Measurements from ENCODE around the gene EVC.
"Not testable (repeated sequence)": the region's sequence is repeated elsewhere in the genome, so short reads cannot be mapped to it uniquely, and the experiment has no call there.

EVC gene

GRCh38 chr4:5795580-5795979 is 84.6 kb downstream of the EVC start:
- no peak for DNase-seq

DNA sequence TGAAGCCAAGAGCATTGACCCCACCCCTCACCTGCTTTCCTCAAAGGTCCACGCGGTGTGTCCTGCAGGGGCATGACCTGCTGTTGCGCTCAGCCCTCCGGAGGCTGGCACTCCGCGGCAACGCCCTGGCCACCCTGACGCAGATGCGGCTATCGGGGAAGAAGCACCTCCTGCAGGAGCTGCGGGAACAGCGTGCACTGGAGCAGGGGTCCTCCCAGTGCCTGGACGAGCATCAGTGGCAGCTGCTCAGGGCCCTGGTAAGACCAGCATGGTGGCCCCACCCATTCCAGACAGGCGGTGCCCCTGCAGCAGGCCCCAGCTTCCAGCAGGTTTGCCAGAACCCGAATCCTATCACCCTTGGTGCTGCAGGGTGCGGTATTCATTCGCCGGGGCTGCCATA is 86.0 kb downstream of the EVC start:
- DNase-seq = no peak

DNA sequence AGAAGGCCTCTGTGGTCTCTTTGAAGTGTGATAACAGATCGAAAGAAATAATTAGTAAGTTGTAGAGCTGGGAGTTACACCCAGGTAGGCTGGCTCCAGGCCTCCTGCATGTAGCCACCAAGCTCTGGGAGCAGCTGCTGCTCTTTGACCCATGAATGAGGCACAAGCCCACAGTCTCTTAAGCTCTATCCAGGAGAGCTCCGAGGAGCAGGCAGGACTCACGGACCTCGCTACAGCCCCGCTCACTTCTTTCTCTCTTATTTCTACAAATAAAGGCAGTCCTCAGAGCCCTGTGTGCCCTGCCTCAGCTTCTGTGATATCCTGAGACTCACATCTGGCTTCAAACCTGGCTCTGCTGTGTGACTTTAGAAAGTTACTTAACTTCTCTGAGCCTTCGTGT is 86.9 kb downstream of the EVC start:
- DNase-seq = no peak

GRCh38 chr4:5798462-5798861 is 87.5 kb downstream of the EVC start:
- DNase-seq = no peak

DNA sequence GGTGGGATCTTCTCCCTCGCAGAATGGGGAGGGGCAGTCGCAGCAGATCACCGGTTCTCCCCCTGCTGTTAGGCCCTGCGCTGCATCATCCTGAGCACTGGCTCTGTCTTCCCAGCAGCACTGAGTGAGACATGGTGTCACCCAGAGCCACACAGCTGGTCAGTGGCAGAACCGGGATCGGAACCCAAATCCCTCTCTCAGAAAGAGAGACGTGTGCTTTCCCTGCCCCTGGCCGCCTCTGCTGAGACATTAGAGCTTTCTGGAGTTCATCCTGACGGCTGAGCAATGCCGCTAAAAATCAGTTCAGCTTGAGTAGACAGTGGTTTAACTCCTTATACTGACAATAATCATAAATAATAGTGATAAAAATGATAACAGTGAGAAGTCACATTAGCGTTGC is 87.9 kb downstream of the EVC start:
- DNase-seq = no peak

- DNase-seq = no peak
Observed at GRCh38 chr4:5799406-5799805, 88.4 kb downstream of the EVC start.

DNA sequence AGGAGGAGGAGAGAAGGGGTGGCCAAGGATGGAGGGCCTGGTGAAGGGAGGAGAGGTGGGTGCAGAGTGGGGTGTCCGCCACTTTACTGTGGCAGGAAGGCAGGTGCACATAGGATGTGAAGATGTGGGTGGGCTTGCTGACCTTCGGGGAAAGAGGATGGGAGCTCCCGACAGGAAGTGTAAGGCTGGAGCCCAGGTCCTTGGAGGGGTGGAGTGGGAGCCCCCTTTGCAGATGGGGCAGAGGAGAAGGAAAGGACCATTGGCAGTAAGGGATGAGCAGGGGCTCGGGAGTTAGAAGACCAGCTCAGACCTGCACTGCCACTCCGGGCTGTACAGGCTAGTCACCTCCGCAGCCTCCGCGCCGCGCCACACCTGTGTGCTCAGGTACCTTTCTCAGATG is 89.5 kb downstream of the EVC start:
- DNase-seq = no peak

GRCh38 chr4:5801696-5802095 is 90.7 kb downstream of the EVC start:
- DNase-seq = no peak

DNA sequence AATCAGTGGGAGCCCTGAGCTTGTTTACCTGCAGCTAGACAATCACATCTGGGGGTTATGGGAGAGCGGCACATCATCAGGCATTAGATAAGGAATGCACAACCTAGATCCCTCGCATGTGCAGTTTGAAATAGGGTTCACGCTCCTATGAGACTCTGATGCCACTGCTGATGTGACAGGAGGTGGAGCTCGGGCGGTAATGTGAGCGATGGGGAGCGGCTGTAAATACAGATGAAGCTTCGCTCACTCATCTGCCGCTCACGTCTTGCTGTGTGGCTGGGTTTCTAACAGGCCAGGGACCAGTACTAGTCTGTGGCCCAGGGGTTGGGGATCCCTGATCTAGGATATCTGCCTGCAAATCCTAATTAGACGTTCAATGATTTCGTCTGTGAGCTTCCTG is 91.6 kb downstream of the EVC start:
- no peak for DNase-seq

DNA sequence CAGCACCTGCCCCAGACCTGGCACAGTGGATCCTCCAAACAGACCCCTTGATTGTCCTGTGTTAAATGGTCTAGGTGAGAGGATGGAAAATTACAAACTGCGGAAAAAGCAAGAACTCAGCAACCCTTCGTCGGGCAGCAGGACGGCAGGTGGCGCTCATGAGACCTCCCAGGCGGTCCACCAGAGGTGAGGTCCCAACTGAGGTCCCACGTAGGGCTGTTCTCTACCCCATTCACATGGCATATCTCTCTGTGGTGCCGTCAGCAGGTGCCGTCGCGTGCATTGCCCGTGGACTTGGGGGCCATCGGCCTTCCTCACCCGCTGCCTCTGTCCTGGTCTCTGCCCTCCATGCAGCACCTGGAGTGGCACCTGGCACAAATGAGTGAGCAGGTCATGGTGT is 93.7 kb downstream of the EVC start:
- no peak for DNase-seq

GRCh38 chr4:5805270-5805669 is 94.3 kb downstream of the EVC start:
- no peak for DNase-seq

GRCh38 chr4:5808081-5808741 is 97.2 kb downstream of the EVC start:
- DNase-seq = no peak

GRCh38 chr4:5809216-5809776 is 98.3 kb downstream of the EVC start:
- no peak for DNase-seq

- DNase-seq = no peak
Observed at GRCh38 chr4:5810151-5810550, 99.2 kb downstream of the EVC start.

- DNase-seq = no peak
Observed at GRCh38 chr4:5810770-5811430, 99.9 kb downstream of the EVC start.

- DNase-seq = not testable (repeated sequence)
Observed at GRCh38 chr4:5812057-5812456, 101.1 kb downstream of the EVC start.

DNA sequence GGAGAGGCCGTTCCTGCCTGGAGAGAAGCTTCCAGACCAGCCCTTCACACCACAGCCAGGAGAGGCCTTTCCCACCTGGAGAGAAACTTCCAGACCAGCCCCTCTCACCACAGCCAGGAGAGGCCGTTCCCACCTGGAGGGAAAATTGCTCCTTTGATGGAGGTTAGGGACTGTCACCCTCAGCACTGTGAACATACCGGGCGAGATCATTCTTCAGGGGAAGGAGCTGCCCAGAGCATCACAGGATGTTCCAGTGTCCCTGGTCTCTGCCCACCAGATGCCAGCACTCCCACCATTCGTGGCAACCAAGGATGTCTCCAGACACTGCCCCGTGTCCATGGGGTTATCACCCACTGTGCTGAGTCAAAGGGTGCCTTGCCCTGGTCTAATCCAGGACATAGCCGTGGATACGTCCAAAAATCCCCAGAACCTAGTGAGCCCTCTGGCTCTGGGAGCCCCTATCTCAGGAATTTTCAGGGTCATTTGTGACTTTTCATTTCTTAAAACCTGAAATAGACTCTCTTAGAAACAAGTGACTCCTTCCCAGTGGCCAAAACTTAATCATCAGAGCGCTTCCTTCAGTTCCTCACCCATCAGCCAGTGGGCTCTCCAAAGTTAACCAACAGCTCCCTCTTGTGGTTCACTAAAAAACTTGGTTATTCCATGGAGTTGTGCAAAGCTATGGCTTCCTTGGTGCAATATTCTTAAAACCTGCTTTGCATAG is 101.7 kb downstream of the EVC start:
- peak; percentile 67 for DNase-seq

- DNase-seq = no peak
Observed at GRCh38 chr4:5813882-5814255, 102.9 kb downstream of the EVC start.

DNA sequence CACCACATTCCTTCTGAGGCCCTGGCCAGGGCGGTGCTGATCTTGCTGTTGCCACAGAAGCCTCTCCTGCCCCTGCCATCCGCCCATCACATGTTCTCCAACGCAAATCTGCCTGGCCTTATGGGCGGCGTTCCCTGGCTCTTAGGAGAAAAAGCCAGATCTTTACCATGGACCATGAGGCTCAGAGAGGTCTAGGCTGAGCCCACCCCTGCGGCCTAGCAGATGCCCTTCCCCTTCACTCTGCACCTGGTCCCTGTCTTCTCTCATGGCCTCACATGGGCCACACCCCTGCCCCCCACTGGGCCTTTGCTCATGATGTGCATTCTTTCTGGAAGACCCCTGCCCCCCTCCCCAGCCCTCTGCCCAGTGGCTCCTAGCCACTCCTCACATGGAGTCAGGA is 103.4 kb downstream of the EVC start:
- DNase-seq = no peak

- DNase-seq = no peak
Observed at GRCh38 chr4:5815641-5816040, 104.6 kb downstream of the EVC start.

GRCh38 chr4:5816101-5816500 is 105.1 kb downstream of the EVC start:
- no peak for DNase-seq

- no peak for DNase-seq
Observed at GRCh38 chr4:5816851-5817375, 105.9 kb downstream of the EVC start.

DNA sequence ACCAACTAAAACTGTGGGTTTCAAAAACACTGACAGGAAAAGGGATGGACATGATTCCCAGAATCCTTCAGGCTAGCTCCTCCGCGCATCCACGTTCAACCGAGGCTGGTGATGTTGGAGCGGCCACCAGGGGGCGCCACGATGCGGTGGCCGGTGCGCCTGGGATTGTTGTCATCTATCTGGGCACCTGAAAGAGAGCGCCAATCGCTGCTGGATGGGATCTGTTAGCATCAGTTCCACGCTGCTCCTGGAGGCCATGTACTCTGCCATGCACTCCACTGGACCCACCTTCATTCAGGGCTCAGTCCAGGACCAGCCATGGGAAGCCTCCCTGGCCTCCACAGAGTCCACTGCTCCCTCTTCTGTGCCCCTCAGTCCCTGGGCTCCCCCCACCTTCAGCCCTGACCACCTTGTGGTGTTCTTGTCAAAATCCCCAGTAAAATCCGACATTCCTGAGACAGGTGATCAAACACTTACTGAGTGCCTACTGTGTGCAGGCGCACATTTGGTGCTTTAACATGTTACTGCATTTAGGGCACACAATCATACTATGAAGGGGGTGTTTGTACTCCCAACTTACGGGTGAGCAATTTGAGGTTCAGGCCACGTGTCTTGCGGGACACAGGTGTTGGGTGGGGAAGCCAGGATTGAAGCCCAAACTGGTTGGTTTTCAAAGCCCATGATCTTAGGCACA is 110.8 kb downstream of the EVC start:
- DNase-seq = no peak

All from OCI-M1 (cell line).